ENCODE results near the gene MRPS18A.
"Not testable (repeated sequence)": the region's sequence is repeated elsewhere in the genome, so short reads cannot be mapped to it uniquely, and the experiment has no call there.

MRPS18A gene

GRCh38 chr6:43717389-43717788 lies 29.8 kb upstream of the MRPS18A start:
- DNase-seq (ENCODE audit: low spot score): no peak

- DNase-seq (ENCODE audit: low spot score): no peak
These were observed 28.5 kb upstream of the MRPS18A start for GRCh38 chr6:43716099-43716498.

- DNase-seq (ENCODE audit: low spot score): no peak
These were observed 27.6 kb upstream of the MRPS18A start for GRCh38 chr6:43715056-43715788.

GRCh38 chr6:43714311-43715055 lies 26.9 kb upstream of the MRPS18A start:
- peak; percentile 67 for DNase-seq (ENCODE audit: low spot score)

- no peak for DNase-seq (ENCODE audit: low spot score)
These were observed 26.2 kb upstream of the MRPS18A start for GRCh38 chr6:43713643-43714310.

GRCh38 chr6:43712579-43712978 lies 25.0 kb upstream of the MRPS18A start:
- no peak for DNase-seq (ENCODE audit: low spot score)

GRCh38 chr6:43710576-43710975 lies 23.0 kb upstream of the MRPS18A start:
- DNase-seq (ENCODE audit: low spot score): no peak

- no peak for DNase-seq (ENCODE audit: low spot score)
These were observed 22.2 kb upstream of the MRPS18A start for GRCh38 chr6:43709654-43710303.

GRCh38 chr6:43708860-43709653 lies 21.5 kb upstream of the MRPS18A start:
- DNase-seq (ENCODE audit: low spot score): no peak

- no peak for DNase-seq (ENCODE audit: low spot score)
These were observed 20.2 kb upstream of the MRPS18A start for GRCh38 chr6:43707767-43708166.

GRCh38 chr6:43707269-43707668 lies 19.7 kb upstream of the MRPS18A start:
- DNase-seq (ENCODE audit: low spot score): no peak

- DNase-seq (ENCODE audit: low spot score): no peak
These were observed 19.2 kb upstream of the MRPS18A start for GRCh38 chr6:43706788-43707187.

GRCh38 chr6:43705996-43706395 lies 18.4 kb upstream of the MRPS18A start:
- no peak for DNase-seq (ENCODE audit: low spot score)

- DNase-seq (ENCODE audit: low spot score): no peak
These were observed 16.2 kb upstream of the MRPS18A start for GRCh38 chr6:43703512-43704429.

GRCh38 chr6:43702534-43703440 lies 15.2 kb upstream of the MRPS18A start:
- DNase-seq (ENCODE audit: low spot score): peak; percentile 94

- no peak for DNase-seq (ENCODE audit: low spot score)
These were observed 14.6 kb upstream of the MRPS18A start for GRCh38 chr6:43702171-43702533.

GRCh38 chr6:43700939-43701560 lies 13.5 kb upstream of the MRPS18A start:
- not testable (repeated sequence) for DNase-seq (ENCODE audit: low spot score)

GRCh38 chr6:43699564-43700186 lies 12.1 kb upstream of the MRPS18A start:
- DNase-seq (ENCODE audit: low spot score): no peak
